22Rv1 (cell line): Measurements from ENCODE around the gene LRRC70.

Experiments used
- H3K27ac ChIP-seq: fragments of 450-650 bp; 2 replicates; pipeline ENCODE4 v1.5.1; 2017
- CTCF ChIP-seq: fragments of 450-650 bp; IDR thresholded peaks from 2 replicates; pipeline ENCODE4 v1.5.1; 2017; ENCODE audit warnings: mild to moderate bottlenecking
- ZFX ChIP-seq: fragments of 450-650 bp; IDR thresholded peaks from 2 replicates; pipeline ENCODE4 v1.6.1; 2017; ENCODE audit warnings: antibody characterized with exemption, borderline replicate concordance

The LRRC70 gene, protein sequence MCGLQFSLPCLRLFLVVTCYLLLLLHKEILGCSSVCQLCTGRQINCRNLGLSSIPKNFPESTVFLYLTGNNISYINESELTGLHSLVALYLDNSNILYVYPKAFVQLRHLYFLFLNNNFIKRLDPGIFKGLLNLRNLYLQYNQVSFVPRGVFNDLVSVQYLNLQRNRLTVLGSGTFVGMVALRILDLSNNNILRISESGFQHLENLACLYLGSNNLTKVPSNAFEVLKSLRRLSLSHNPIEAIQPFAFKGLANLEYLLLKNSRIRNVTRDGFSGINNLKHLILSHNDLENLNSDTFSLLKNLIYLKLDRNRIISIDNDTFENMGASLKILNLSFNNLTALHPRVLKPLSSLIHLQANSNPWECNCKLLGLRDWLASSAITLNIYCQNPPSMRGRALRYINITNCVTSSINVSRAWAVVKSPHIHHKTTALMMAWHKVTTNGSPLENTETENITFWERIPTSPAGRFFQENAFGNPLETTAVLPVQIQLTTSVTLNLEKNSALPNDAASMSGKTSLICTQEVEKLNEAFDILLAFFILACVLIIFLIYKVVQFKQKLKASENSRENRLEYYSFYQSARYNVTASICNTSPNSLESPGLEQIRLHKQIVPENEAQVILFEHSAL

GRCh38 chr5:62578540-62578939, at the start of gene LRRC70:
Gene LRRC70 (plus strand): TSS chr5:62578819. CDS start chr5:62579439, 620 bp downstream.
- H3K27ac ChIP-seq, result no peak within 1 kb of the TSS
- TF ChIP-seq ZFX (no peak), CTCF (no peak)

DNA sequence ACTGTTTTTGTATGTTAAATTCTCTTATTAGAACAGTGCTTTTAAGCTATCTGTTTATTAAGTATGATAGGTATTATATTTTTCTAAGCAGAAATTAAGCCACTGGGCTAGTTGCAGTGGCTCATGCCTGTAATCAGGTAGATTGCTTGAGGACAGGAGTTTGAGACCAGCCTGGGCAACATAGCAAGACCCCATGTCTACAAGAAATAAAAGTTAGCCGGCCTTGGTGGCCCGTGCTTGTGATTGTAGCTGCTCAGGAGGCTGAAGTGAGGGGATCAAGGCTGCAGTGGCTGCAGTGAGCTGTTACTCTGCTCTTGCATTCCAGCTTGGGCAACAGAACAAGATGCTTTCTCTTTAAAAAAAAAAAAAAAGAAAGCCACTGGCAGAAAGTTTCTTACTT, 45.0 kb upstream of the LRRC70 start:
- no peak for TF ChIP-seq ZFX
- TF ChIP-seq CTCF, result no peak
- H3K27ac ChIP-seq, result no peak overlapping the region

DNA sequence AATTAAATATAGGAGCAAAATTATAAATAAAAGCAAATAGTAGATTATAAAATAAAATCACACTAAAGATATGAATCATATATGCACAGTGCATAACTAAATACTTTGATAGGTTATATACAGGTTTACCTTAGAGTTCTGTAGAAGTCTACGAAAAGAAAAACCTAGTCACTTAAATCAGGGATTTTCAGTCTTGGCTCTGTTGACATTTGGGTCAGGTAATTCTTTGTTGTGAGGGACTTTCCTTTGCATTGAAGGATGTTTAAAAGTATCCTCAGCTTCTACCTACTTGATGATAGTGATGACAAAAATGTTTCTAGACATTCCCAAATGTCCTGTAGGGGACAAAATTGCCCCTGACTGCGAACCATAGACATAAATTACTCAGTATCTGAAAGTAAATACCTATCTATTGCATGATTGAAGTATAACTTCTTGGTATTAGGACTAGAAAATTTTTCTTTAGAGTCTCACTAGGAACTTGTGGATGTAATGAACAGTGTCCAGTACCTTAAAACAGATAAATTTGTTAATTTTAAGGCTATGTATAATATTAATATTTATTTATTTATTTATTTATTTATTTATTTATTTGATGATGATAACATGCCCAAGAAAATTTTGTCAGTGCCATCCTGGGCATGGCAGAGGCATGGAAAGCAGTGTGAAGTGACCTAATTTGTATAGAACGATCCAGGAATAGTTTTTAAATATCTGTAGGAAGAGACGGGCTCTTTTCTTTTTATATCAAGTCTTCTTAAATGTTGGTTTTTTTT, 44.0 kb upstream of the LRRC70 start:
- TF ChIP-seq CTCF (no peak), ZFX (no peak)
- H3K27ac ChIP-seq, result no peak overlapping the region

- TF ChIP-seq CTCF (no peak), ZFX (no peak)
These were observed 42.4 kb upstream of the LRRC70 start for GRCh38 chr5:62536232-62536631.

GRCh38 chr5:62536783-62537182, 41.8 kb upstream of the LRRC70 start:
- no peak overlapping the region for H3K27ac ChIP-seq
- TF ChIP-seq ZFX (no peak), CTCF (no peak)

More at GRCh38 chr5:62536232-62536631, 42.4 kb upstream of the LRRC70 start:
- no peak overlapping the region for H3K27ac ChIP-seq

- TF ChIP-seq CTCF (no peak), ZFX (no peak)
- no peak overlapping the region for H3K27ac ChIP-seq
These were observed 40.3 kb upstream of the LRRC70 start for GRCh38 chr5:62538017-62538942.
